H1 (cell line): ENCODE measurements around the gene ZXDA. TPM values are rescaled to one million over a fixed set of nuclear protein-coding genes. Genes with fewer than 3 reads are reported as not detected.

Experiments used
- CTCF ChIA-PET: fragments of 300-600 bp; sonication (Branson Sonifier 250); formaldehyde crosslinking; loops from one replicate; lab custom pipeline; 2021; ENCODE audit not compliant: partially characterized antibody; lab: Charles Lee
- POLR2A ChIA-PET: fragments of 300-600 bp; sonication (Branson Sonifier 250); formaldehyde crosslinking; loops from one replicate; lab custom pipeline; 2021; ENCODE audit warnings: inconsistent platforms; ENCODE audit not compliant: partially characterized antibody; lab: Charles Lee
- DNase-seq, 2 experiments: peaks; one replicate each; pipeline versions ENCODE4 v3.0.0 to v3.0.0-alpha.2; 2010 to 2022; ENCODE audit warnings: low spot score in 2 of 2, low read depth in 1 of 2, mixed read lengths in 1 of 2
- FAIRE-seq: peaks from 2 replicates; lab custom pipeline; 2011; peaks lifted over from hg19 to GRCh38; lab: Jason Lieb, UNC
- H2AFZ ChIP-seq: 2 replicates; pipeline ENCODE4 v1.8.1; 2012; ENCODE audit warnings: low read length, inconsistent platforms
- H2AK5ac ChIP-seq: 2 replicates; pipeline ENCODE4 v1.6.1; 2013; ENCODE audit warnings: low read depth, low read length
- H2BK120ac ChIP-seq: replicated peaks from 2 replicates; pipeline ENCODE3; 2013; ENCODE audit warnings: low read depth, low read length, inconsistent platforms
- H2BK12ac ChIP-seq: 2 replicates; pipeline ENCODE4 v1.6.1; 2013; ENCODE audit warnings: low read depth, low read length
- H2BK15ac ChIP-seq: 2 replicates; pipeline ENCODE4 v1.6.1; 2013; ENCODE audit warnings: low read length
- H2BK20ac ChIP-seq: 2 replicates; pipeline ENCODE4 v1.6.1; 2013; ENCODE audit warnings: low read length
- H2BK5ac ChIP-seq: 2 replicates; pipeline ENCODE4 v1.6.1; 2013; ENCODE audit warnings: low read depth, low read length
- H3K14ac ChIP-seq: 2 replicates; pipeline ENCODE4 v1.6.1; 2013; ENCODE audit warnings: inconsistent platforms; ENCODE audit not compliant: insufficient read length
- H3K18ac ChIP-seq: 2 replicates; pipeline ENCODE4 v1.6.1; 2013; ENCODE audit warnings: low read length; ENCODE audit errors: extremely low read depth
- H3K23ac ChIP-seq: 2 replicates; pipeline ENCODE4 v1.6.1; 2013; ENCODE audit warnings: inconsistent platforms; ENCODE audit not compliant: insufficient read length
- H3K23me2 ChIP-seq: 2 replicates; pipeline ENCODE4 v1.6.1; 2013; ENCODE audit warnings: low read depth, low read length
- H3K27ac ChIP-seq: 2 replicates; pipeline ENCODE4 v1.6.1; 2011; ENCODE audit warnings: low read depth, low read length, inconsistent platforms
- H3K27me3 ChIP-seq, 4 experiments: replicated peaks in 1 of 4; 1 replicate in 1 of 4; 2 replicates in 3 of 4; pipeline versions ENCODE4 v1.6.1 to v1.8.1; 2011 to 2013; ENCODE audit warnings: low read length in 3 of 4, mild to moderate bottlenecking in 3 of 4, inconsistent platforms in 2 of 4, mixed read lengths in 2 of 4, moderate library complexity in 1 of 4; ENCODE audit not compliant: control insufficient read depth in 3 of 4, insufficient read depth in 3 of 4; ENCODE audit errors: extremely low read depth in 1 of 4
- H3K36me3 ChIP-seq, 4 experiments: 2 replicates each; pipeline versions ENCODE4 v1.6.1 to v1.8.1; 2011 to 2013; ENCODE audit warnings: mild to moderate bottlenecking in 4 of 4, low read length in 3 of 4, moderate library complexity in 2 of 4, control low read depth in 1 of 4, inconsistent platforms in 1 of 4; ENCODE audit not compliant: insufficient read depth in 4 of 4, control insufficient read depth in 2 of 4
- H3K4ac ChIP-seq: replicated peaks from 2 replicates; pipeline ENCODE3; 2013; ENCODE audit warnings: low read length, low read depth, mixed read lengths, inconsistent platforms; ENCODE audit not compliant: insufficient read length
- H3K4me1 ChIP-seq, 4 experiments: replicated peaks in 1 of 4; 1 replicate in 1 of 4; 2 replicates in 3 of 4; pipeline versions ENCODE4 v1.6.1 to v1.8.1; 2011 to 2013; ENCODE audit warnings: low read length in 3 of 4, inconsistent platforms in 2 of 4, mixed read lengths in 1 of 4; ENCODE audit not compliant: insufficient read depth in 4 of 4, control insufficient read depth in 3 of 4
- H3K4me2 ChIP-seq, 2 experiments: 2 replicates each; pipeline versions ENCODE4 v1.6.1 to v1.8.1; 2011 to 2013; ENCODE audit warnings: low read depth in 2 of 2, low read length in 2 of 2, control low read depth in 1 of 2, inconsistent platforms in 1 of 2, mild to moderate bottlenecking in 1 of 2; ENCODE audit not compliant: insufficient read depth in 1 of 2
- H3K4me3 ChIP-seq, 4 experiments: fragments of 200-600, 300-600 bp in 1 of 4; sonication (generic), shearing (Covaris generic), sonication (Bioruptor Twin) in 1 of 4; 2 replicates each; pipeline versions ENCODE4 v1.5.1 to v1.8.1; 2011 to 2016; ENCODE audit warnings: low read length in 4 of 4, low read depth in 3 of 4, control low read depth in 2 of 4, inconsistent platforms in 2 of 4, mild to moderate bottlenecking in 2 of 4, mixed read lengths in 1 of 4, moderate library complexity in 1 of 4; ENCODE audit not compliant: insufficient read depth in 2 of 4; ENCODE audit errors: extremely low read depth in 1 of 4
- H3K56ac ChIP-seq: replicated peaks from 2 replicates; pipeline ENCODE3; 2013; ENCODE audit warnings: low read depth, mild to moderate bottlenecking, mixed read lengths, low read length, inconsistent platforms; ENCODE audit not compliant: insufficient read length
- H3K79me1 ChIP-seq: 2 replicates; pipeline ENCODE4 v1.6.1; 2013; ENCODE audit warnings: low read depth, low read length, control low read depth
- H3K79me2 ChIP-seq, 2 experiments: 2 replicates each; pipeline versions ENCODE4 v1.6.1 to v1.8.1; 2012 to 2013; ENCODE audit warnings: low read length in 2 of 2, mild to moderate bottlenecking in 2 of 2, inconsistent platforms in 1 of 2; ENCODE audit not compliant: insufficient read depth in 2 of 2, control insufficient read depth in 1 of 2
- H3K9ac ChIP-seq, 4 experiments: replicated peaks in 1 of 4; 1 replicate in 1 of 4; 2 replicates in 3 of 4; pipeline versions ENCODE4 v1.6.1 to v1.8.1; 2011 to 2013; ENCODE audit warnings: low read depth in 3 of 4, low read length in 3 of 4, control low read depth in 2 of 4, mild to moderate bottlenecking in 2 of 4, moderate library complexity in 2 of 4, inconsistent platforms in 1 of 4; ENCODE audit errors: extremely low read depth in 1 of 4
- H3K9me3 ChIP-seq, 2 experiments: 2 replicates each; pipeline versions ENCODE4 v1.6.1 to v1.8.1; 2012 to 2013; ENCODE audit warnings: mild to moderate bottlenecking in 2 of 2, moderate library complexity in 2 of 2, control low read depth in 1 of 2, inconsistent platforms in 1 of 2, low read depth in 1 of 2, low read length in 1 of 2, mixed read lengths in 1 of 2; ENCODE audit not compliant: insufficient read depth in 2 of 2
- H4K20me1 ChIP-seq, 2 experiments: replicated peaks in 1 of 2; 2 replicates each; pipeline versions ENCODE3 to v1.8.1; 2011 to 2013; ENCODE audit warnings: inconsistent platforms in 2 of 2, low read length in 2 of 2, mild to moderate bottlenecking in 1 of 2; ENCODE audit not compliant: insufficient read depth in 2 of 2, control insufficient read depth in 1 of 2
- H4K5ac ChIP-seq: 2 replicates; pipeline ENCODE4 v1.6.1; 2013; ENCODE audit warnings: low read length, low read depth, mixed read lengths, inconsistent platforms; ENCODE audit not compliant: insufficient read length
- H4K8ac ChIP-seq: 2 replicates; pipeline ENCODE4 v1.8.0; 2013; ENCODE audit warnings: mild to moderate bottlenecking, moderate library complexity, low read length, inconsistent platforms; ENCODE audit not compliant: insufficient read depth; ENCODE audit errors: extremely low read depth
- H4K91ac ChIP-seq: replicated peaks from 2 replicates; pipeline ENCODE3; 2013; ENCODE audit warnings: low read length, mixed read lengths, inconsistent platforms; ENCODE audit not compliant: insufficient read length
- RAD21 ChIP-seq, 2 experiments: IDR thresholded peaks in 1 of 2; conservative IDR thresholded peaks in 1 of 2; 2 replicates each; pipeline ENCODE4 v1.6.1; 2011; ENCODE audit warnings: low read depth in 2 of 2, low read length in 2 of 2, improper control_type of control experiment in 1 of 2, inconsistent platforms in 1 of 2, mild to moderate bottlenecking in 1 of 2, moderate library complexity in 1 of 2
- RBBP5 ChIP-seq: IDR thresholded peaks from 2 replicates; pipeline ENCODE4 v1.7.1; 2012; ENCODE audit warnings: low read depth, mild to moderate bottlenecking, inconsistent platforms, low read length, moderate library complexity, borderline replicate concordance
- polyA plus RNA-seq, 7 experiments: library from polyadenylated mRNA; depleted of rRNA in 3 of 7; stranded (reverse) in 5 of 7; unstranded in 2 of 7; fragments of >200 nt in 5 of 7; fragments of 200-250 nt in 2 of 7; gene quantifications; 1 replicate in 5 of 7; 2 replicates in 1 of 7; 4 replicates in 1 of 7; pipeline versions ENCODE4 v1.2.1 to v1.2.3, GENCODE V29; 2011 to 2013; ENCODE audit warnings: missing spikeins in 2 of 7, mixed read lengths in 2 of 7
- total RNA-seq: library from RNA; stranded (reverse); fragmentation: NEBNext Ultra II Directional; extraction: Animal tissue kit (Norgen Biotek cat#: 25700); gene quantifications from 2 replicates; pipeline ENCODE4 v1.2.1, GENCODE V29; 2021

The ZXDA gene
- total and polyA plus RNA-seq, 2 of the 8 experiments (the other 6 are each of a cell fraction or from before 2014, with no cell fraction given), result not detected

DNA sequence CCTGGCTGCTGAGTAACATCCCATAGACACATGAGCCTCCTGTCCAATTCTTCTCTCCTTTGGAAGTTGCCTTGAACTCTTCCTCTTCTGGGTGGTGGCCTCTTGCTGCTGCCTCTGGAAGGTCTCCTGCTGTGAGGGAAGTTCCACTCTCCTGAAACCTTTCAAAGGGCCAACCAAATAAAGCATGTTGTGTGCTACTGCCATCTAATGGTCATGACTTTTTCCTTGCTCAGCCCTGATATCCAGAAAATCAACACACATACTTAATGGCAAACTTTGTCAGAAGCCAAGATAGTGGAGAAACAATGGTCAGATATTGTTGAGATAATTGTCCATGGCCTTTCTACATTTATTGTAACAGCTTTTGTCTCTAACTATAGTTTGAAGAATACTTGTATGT is 19.1 kb upstream of the ZXDA start:
- FAIRE-seq (no peak), DNase-seq (no peak)
- H2BK5ac ChIP-seq, result no peak overlapping the region

More for the DNA sequence above, 19.1 kb upstream of the ZXDA start:
- ChIA-PET POLR2A (no interaction called here), CTCF (no interaction called here)
- no peak overlapping the region for H3K23ac ChIP-seq
- H2BK15ac ChIP-seq, result no peak overlapping the region
- H3K4me3 ChIP-seq, result no peak overlapping the region
- no peaks in the 10 kb centered on the region for H3K79me2 ChIP-seq
- H4K91ac ChIP-seq, result no peak overlapping the region
- no peaks in the 10 kb centered on the region for H3K4me1 ChIP-seq
- H4K8ac ChIP-seq, result no peak overlapping the region
- H3K4me2 ChIP-seq, result no peak overlapping the region
- H3K23me2 ChIP-seq, result no peaks in the 10 kb centered on the region
- no peaks in the 10 kb centered on the region for H3K36me3 ChIP-seq
- no peaks in the 10 kb centered on the region for H4K20me1 ChIP-seq
- no peak overlapping the region for H3K9ac ChIP-seq
- no peaks in the 10 kb centered on the region for H3K79me1 ChIP-seq
- H3K18ac ChIP-seq, result no peak overlapping the region
- no peak overlapping the region for H3K27ac ChIP-seq
- H2BK20ac ChIP-seq, result no peak overlapping the region
- H3K9me3 ChIP-seq, result peaks cover 9 to 54% of the 10 kb centered on the region in 2 experiments; a peak in 3 of 4 replicates
- H3K56ac ChIP-seq, result no peak overlapping the region
- no peak overlapping the region for H3K14ac ChIP-seq
- H3K4ac ChIP-seq, result no peak overlapping the region
- H2AK5ac ChIP-seq, result no peak overlapping the region
- H2BK12ac ChIP-seq, result no peak overlapping the region
- TF ChIP-seq RBBP5, result no peak
- peak; percentile 15 to 19; a peak in 2 of 4 replicates for TF ChIP-seq RAD21 (IDR thresholded peaks at IDR 0.05 in 1 of 2, conservative IDR thresholded peaks at IDR 0.05 in 1 of 2; ENCODE audit: low read depth in 2 of 2, low read length in 2 of 2)
- H2BK120ac ChIP-seq, result no peak overlapping the region
- no peak overlapping the region for H4K5ac ChIP-seq
- H3K27me3 ChIP-seq, result no peaks in the 10 kb centered on the region
- H2AFZ ChIP-seq, result no peak overlapping the region
